Neural progenitor cell (in vitro differentiated cells): ENCODE data around the gene CLEC4D. TPM values are rescaled to one million over a fixed set of nuclear protein-coding genes. Genes with fewer than 3 reads are reported as not detected.

Source experiments
- DNase-seq: peaks from one replicate; pipeline ENCODE4 v3.0.0-alpha.2; 2016; ENCODE audit warnings: low spot score
- H2AFZ ChIP-seq: fragments of 200-600 bp; sonication (generic); replicated peaks from 2 replicates; pipeline ENCODE4 v1.6.1; 2016; ENCODE audit warnings: antibody characterized with exemption
- H3F3A ChIP-seq: fragments of 200-600 bp; sonication (generic); 2 replicates; pipeline ENCODE4 v1.6.1; 2016; ENCODE audit warnings: antibody characterized with exemption, low read depth
- H3K27ac ChIP-seq: fragments of 200-600 bp; sonication (generic); 2 replicates; pipeline ENCODE4 v1.5.1; 2016; ENCODE audit warnings: mild to moderate bottlenecking
- H3K27me3 ChIP-seq: fragments of 200-600 bp; sonication (generic); 2 replicates; pipeline ENCODE4 v1.6.1; 2016; ENCODE audit warnings: mild to moderate bottlenecking, moderate library complexity
- H3K36me3 ChIP-seq: fragments of 200-600 bp; sonication (generic); 2 replicates; pipeline ENCODE4 v1.5.1; 2016
- H3K4me1 ChIP-seq: fragments of 200-600 bp; sonication (generic); 2 replicates; pipeline ENCODE4 v1.6.1; 2016; ENCODE audit warnings: mixed run types
- H3K4me2 ChIP-seq: fragments of 200-600 bp; sonication (generic); 2 replicates; pipeline ENCODE4 v1.6.1; 2016
- H3K4me3 ChIP-seq: fragments of 200-600 bp; sonication (generic); 2 replicates; pipeline ENCODE4 v1.5.1; 2016
- H3K79me2 ChIP-seq: fragments of 200-600 bp; sonication (generic); 2 replicates; pipeline ENCODE4 v1.6.1; 2016; ENCODE audit warnings: low read depth
- H3K9ac ChIP-seq: fragments of 200-600 bp; sonication (generic); 2 replicates; pipeline ENCODE4 v1.6.1; 2016
- H3K9me3 ChIP-seq: fragments of 200-600 bp; sonication (generic); 2 replicates; pipeline ENCODE4 v1.5.1; 2016; ENCODE audit warnings: low read depth
- H4K20me1 ChIP-seq: fragments of 200-600 bp; sonication (generic); 2 replicates; pipeline ENCODE4 v1.6.1; 2016; ENCODE audit warnings: low read depth
- H3K27ac Mint-ChIP-seq: 3 replicates; pipeline ENCODE4 v1.8.0; 2021; ENCODE audit warnings: mixed read lengths
- H3K27me3 Mint-ChIP-seq: 2 replicates; pipeline ENCODE4 v1.8.0; 2022; ENCODE audit warnings: low read depth, mild to moderate bottlenecking, inconsistent platforms, moderate library complexity, mixed read lengths; ENCODE audit not compliant: insufficient read depth
- H3K36me3 Mint-ChIP-seq: 3 replicates; pipeline ENCODE4 v1.8.0; 2021; ENCODE audit warnings: mixed read lengths
- H3K4me1 Mint-ChIP-seq: 3 replicates; pipeline ENCODE4 v1.8.0; 2021; ENCODE audit warnings: mixed read lengths
- H3K4me3 Mint-ChIP-seq: 3 replicates; pipeline ENCODE4 v1.8.0; 2021; ENCODE audit warnings: mild to moderate bottlenecking, moderate library complexity, mixed read lengths
- H3K9me3 Mint-ChIP-seq: 3 replicates; pipeline ENCODE4 v1.8.0; 2020; ENCODE audit warnings: mixed read lengths
- EZH2 ChIP-seq: fragments of 200-600 bp; sonication (generic); IDR thresholded peaks from 2 replicates; pipeline ENCODE4 v1.6.1; 2017; ENCODE audit warnings: antibody characterized with exemption, mild to moderate bottlenecking, moderate library complexity
- EZH2phosphoT487 ChIP-seq: fragments of 200-600 bp; sonication (generic); IDR thresholded peaks from 2 replicates; pipeline ENCODE4 v1.6.1; 2017; ENCODE audit warnings: antibody characterized with exemption
- total RNA-seq: library from RNA; depleted of rRNA; stranded (reverse); fragments of >200 nt; gene quantifications from 2 replicates; pipeline ENCODE4 v1.2.3, GENCODE V29; 2015; ENCODE audit warnings: low replicate concordance
- TF ChIP-seq, protein P1 (sequence below): fragments of 200-600 bp; sonication (generic); IDR thresholded peaks from 2 replicates; pipeline ENCODE4 v1.5.1; 2017; ENCODE audit warnings: antibody characterized with exemption, mild to moderate bottlenecking

CLEC4D gene
- total RNA-seq, 1 donor from 2014 or later: 0.19 TPM

DNA sequence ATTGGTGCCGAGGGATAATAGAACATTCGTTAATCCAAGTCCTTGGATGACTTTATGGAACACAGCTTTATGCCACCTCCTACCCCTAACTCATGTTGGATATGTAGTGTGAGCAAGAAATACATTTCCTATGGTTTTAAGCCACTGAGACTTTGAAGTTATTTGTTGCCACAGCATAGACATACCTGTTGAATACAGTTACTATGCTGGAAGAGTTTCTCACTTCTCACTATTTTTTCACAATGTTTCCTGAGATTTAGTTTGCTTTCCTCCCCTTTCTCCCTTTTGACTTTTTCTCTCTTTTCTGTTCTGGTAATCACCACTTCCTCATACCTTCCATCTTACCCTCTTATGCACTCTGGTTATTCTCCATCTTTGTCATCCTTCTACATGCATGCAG, 34.9 kb downstream of the CLEC4D start:
- Histone ChIP-seq H3K27me3 (no peaks in the 10 kb centered on the region), H3K9ac (no peak overlapping the region), H3K4me2 (no peak overlapping the region), H3K27ac (no peak overlapping the region), H2AFZ (no peak overlapping the region), H4K20me1 (no peaks in the 10 kb centered on the region), H3K4me3 (no peak overlapping the region), H3K79me2 (no peaks in the 10 kb centered on the region), H3K9me3 (no peaks in the 10 kb centered on the region), H3F3A (no peaks in the 10 kb centered on the region), H3K36me3 (no peaks in the 10 kb centered on the region), H3K4me1 (no peaks in the 10 kb centered on the region)
- no peak for DNase-seq
- TF ChIP-seq EZH2phosphoT487 (no peak), EZH2 (no peak)
- TF ChIP-seq, protein P1, sequence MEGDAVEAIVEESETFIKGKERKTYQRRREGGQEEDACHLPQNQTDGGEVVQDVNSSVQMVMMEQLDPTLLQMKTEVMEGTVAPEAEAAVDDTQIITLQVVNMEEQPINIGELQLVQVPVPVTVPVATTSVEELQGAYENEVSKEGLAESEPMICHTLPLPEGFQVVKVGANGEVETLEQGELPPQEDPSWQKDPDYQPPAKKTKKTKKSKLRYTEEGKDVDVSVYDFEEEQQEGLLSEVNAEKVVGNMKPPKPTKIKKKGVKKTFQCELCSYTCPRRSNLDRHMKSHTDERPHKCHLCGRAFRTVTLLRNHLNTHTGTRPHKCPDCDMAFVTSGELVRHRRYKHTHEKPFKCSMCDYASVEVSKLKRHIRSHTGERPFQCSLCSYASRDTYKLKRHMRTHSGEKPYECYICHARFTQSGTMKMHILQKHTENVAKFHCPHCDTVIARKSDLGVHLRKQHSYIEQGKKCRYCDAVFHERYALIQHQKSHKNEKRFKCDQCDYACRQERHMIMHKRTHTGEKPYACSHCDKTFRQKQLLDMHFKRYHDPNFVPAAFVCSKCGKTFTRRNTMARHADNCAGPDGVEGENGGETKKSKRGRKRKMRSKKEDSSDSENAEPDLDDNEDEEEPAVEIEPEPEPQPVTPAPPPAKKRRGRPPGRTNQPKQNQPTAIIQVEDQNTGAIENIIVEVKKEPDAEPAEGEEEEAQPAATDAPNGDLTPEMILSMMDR: no peak
- no peaks in the 10 kb centered on the region for H3K9me3 Mint-ChIP-seq
- no peak overlapping the region for H3K4me3 Mint-ChIP-seq
- H3K36me3 Mint-ChIP-seq: no peaks in the 10 kb centered on the region
- peaks cover 3% of the 10 kb centered on the region for H3K4me1 Mint-ChIP-seq
- H3K27ac Mint-ChIP-seq: no peak overlapping the region
- H3K27me3 Mint-ChIP-seq: no peaks in the 10 kb centered on the region

GRCh38 chr12:8549381-8549780, 36.1 kb downstream of the CLEC4D start:
- Mint-ChIP-seq H3K27me3 (no peaks in the 10 kb centered on the region), H3K9me3 (no peaks in the 10 kb centered on the region), H3K36me3 (no peaks in the 10 kb centered on the region), H3K4me3 (no peak overlapping the region), H3K27ac (no peak overlapping the region), H3K4me1 (peaks cover 3% of the 10 kb centered on the region)
- DNase-seq: no peak
- Histone ChIP-seq H3F3A (no peaks in the 10 kb centered on the region), H3K27ac (no peak overlapping the region), H3K9me3 (no peaks in the 10 kb centered on the region), H3K4me2 (no peak overlapping the region), H3K4me3 (no peak overlapping the region), H2AFZ (no peak overlapping the region), H3K27me3 (no peaks in the 10 kb centered on the region), H3K36me3 (no peaks in the 10 kb centered on the region), H3K79me2 (no peaks in the 10 kb centered on the region), H3K4me1 (no peaks in the 10 kb centered on the region), H4K20me1 (no peaks in the 10 kb centered on the region), H3K9ac (no peak overlapping the region)
- TF ChIP-seq, protein P1: no peak
- TF ChIP-seq EZH2phosphoT487: no peak
- no peak for TF ChIP-seq EZH2

DNA sequence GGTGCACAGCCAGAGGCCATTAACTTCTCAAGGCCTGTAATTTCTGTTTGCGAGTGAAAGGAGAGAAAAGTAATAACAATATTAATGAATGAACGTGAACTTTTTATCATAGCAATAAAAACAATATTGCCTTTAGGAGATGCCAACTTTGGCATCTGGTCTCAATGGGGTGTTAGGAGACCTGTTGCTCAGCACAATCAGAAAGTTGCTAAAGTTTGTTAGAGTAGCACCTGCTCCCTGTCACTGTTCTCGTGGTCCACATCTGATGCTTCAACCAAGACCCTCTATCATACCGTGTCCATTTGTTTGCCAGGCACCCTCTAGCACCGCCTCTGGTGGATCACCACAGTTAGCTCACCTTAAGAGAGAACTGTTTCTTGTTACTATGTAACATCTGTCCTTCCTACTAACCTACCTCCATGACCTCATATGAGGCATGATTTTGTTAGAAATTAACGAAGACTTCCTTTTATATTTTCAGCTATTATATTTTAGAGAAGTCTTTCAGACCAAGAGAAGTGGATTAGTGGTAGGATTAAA, 39.9 kb downstream of the CLEC4D start:
- TF ChIP-seq EZH2: no peak
- no peak for TF ChIP-seq EZH2phosphoT487
- TF ChIP-seq, protein P1: peak; percentile 16
- DNase-seq: no peak
- Histone ChIP-seq H3K79me2 (no peaks in the 10 kb centered on the region), H3K27ac (no peak overlapping the region), H2AFZ (no peak overlapping the region), H3K9ac (no peak overlapping the region), H3K27me3 (no peaks in the 10 kb centered on the region), H4K20me1 (no peaks in the 10 kb centered on the region), H3K4me3 (no peak overlapping the region), H3K9me3 (no peaks in the 10 kb centered on the region), H3F3A (no peaks in the 10 kb centered on the region), H3K36me3 (no peaks in the 10 kb centered on the region), H3K4me2 (no peak overlapping the region), H3K4me1 (no peaks in the 10 kb centered on the region)
- H3K27ac Mint-ChIP-seq: no peak overlapping the region
- H3K36me3 Mint-ChIP-seq: no peaks in the 10 kb centered on the region
- no peaks in the 10 kb centered on the region for H3K27me3 Mint-ChIP-seq
- H3K4me1 Mint-ChIP-seq: peaks cover 3% of the 10 kb centered on the region
- no peak overlapping the region for H3K4me3 Mint-ChIP-seq
- H3K9me3 Mint-ChIP-seq: no peaks in the 10 kb centered on the region
